Right lobe of liver (tissue), 4 donors: ENCODE measurements around the gene RAB11FIP3.

ENCODE experiments used
- POLR2A ChIP-seq: fragments of 450-650 bp; IDR thresholded peaks from one replicate; pipeline ENCODE4 v1.6.1; 2017; ENCODE audit warnings: antibody characterized with exemption, mild to moderate bottlenecking
- TF ChIP-seq, protein P1 (sequence below), 4 donors: fragments of 200-600 bp in 3 of 4; fragments of 450-650 bp in 1 of 4; IDR thresholded peaks; one replicate each; pipeline versions ENCODE4 v1.5.1 to v1.8.0; 2016 to 2022; ENCODE audit warnings: antibody characterized with exemption in 4 of 4, mild to moderate bottlenecking in 2 of 4
- donor health status: DM: no; HTN: no; CAD: no.
- donor health status: DM: no; HTN: no; CAD: no.
- donor health status: DM: no; HTN: yes; CAD: no.

GRCh38 chr16:380762-381011, 44.8 kb upstream of the RAB11FIP3 start:
- TF ChIP-seq, protein P1, sequence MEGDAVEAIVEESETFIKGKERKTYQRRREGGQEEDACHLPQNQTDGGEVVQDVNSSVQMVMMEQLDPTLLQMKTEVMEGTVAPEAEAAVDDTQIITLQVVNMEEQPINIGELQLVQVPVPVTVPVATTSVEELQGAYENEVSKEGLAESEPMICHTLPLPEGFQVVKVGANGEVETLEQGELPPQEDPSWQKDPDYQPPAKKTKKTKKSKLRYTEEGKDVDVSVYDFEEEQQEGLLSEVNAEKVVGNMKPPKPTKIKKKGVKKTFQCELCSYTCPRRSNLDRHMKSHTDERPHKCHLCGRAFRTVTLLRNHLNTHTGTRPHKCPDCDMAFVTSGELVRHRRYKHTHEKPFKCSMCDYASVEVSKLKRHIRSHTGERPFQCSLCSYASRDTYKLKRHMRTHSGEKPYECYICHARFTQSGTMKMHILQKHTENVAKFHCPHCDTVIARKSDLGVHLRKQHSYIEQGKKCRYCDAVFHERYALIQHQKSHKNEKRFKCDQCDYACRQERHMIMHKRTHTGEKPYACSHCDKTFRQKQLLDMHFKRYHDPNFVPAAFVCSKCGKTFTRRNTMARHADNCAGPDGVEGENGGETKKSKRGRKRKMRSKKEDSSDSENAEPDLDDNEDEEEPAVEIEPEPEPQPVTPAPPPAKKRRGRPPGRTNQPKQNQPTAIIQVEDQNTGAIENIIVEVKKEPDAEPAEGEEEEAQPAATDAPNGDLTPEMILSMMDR (IDR thresholded peaks at IDR 0.05): no peak
- no peak for TF ChIP-seq POLR2A
